ENCODE results near the gene CKAP2L.

DNA sequence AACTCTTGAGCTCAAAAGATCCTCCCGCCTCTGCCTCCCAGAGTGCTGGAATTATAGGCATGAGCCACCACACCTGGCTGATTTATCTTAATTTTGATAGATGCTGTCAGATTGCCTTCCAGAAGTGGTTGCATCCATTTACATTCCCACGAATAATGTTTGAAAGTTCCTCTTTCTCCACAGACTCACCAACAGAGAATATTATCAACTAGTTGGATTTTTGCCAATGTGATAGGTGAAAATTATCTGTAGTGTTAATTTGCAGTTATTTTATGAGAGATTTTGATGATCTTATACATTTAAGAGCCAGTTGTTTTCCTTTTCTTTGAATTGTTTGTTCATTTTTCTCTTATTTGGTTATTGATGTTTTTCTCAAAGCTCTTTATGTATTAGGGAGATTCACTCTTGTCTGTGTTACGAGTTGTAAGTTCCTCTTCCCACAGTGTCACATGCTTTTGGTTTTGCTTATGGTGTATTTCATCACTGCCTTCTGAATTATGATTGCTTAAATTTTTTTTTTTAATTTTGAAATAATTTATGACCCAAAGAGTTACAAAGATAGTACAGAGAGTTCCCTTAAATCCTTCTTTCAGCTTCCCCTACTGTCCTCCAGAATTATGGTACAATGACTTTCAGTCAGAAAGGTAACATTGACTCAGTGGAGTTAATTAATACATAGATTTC is 64.3 kb downstream of the CKAP2L start:
- TF ChIP-seq CTCF (conservative IDR thresholded peaks at IDR 0.05; ENCODE audit: low read length) (no peak), EZH2phosphoT487 (IDR thresholded peaks at IDR 0.05; ENCODE audit: borderline replicate concordance) (no peak)

Data from Loucy (cell line).